ENCODE results near the gene ARHGAP31.
A peak's percentile ranks its signal among the peaks of the same experiment; 100 is the strongest.

The ARHGAP31 gene

DNA sequence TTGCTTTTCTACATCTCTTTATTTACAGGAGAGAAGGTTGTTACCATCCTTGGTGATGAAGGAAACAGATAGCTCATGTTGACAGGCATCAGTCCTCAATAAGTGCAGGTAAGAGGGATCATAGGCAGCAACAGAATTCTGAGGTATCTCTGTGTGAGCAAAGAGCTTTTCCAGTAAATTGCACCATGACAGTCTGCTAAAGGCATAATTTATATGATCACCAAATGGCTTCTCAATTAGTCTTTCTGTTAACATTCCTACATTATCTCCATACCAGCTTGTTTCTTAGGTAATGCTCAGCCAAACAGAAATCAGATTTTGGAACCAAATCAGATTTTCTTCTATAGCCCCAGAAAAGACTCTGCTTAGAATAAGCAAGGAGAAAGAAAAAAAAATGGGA is 3.6 kb upstream of the ARHGAP31 start (continued):
- TF ChIP-seq, protein P1, sequence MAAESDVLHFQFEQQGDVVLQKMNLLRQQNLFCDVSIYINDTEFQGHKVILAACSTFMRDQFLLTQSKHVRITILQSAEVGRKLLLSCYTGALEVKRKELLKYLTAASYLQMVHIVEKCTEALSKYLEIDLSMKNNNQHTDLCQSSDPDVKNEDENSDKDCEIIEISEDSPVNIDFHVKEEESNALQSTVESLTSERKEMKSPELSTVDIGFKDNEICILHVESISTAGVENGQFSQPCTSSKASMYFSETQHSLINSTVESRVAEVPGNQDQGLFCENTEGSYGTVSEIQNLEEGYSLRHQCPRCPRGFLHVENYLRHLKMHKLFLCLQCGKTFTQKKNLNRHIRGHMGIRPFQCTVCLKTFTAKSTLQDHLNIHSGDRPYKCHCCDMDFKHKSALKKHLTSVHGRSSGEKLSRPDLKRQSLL (tag by site-specific recombination; IDR thresholded peaks at IDR 0.05) = no peak
- TF ChIP-seq ZNF548 (tag by site-specific recombination; IDR thresholded peaks at IDR 0.05) = no peak
- TF ChIP-seq, protein P2, sequence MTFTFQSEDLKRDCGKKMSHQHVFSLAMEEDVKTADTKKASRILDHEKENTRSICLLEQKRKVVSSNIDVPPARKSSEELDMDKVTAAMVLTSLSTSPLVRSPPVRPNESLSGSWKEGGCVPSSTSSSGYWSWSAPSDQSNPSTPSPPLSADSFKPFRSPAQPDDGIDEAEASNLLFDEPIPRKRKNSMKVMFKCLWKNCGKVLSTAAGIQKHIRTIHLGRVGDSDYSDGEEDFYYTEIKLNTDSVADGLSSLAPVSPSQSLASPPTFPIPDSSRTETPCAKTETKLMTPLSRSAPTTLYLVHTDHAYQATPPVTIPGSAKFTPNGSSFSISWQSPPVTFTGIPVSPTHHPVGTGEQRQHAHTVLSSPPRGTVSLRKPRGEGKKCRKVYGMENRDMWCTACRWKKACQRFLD (tag by site-specific recombination; IDR thresholded peaks at IDR 0.05) = no peak
- TF ChIP-seq KLF10 (tag by site-specific recombination; IDR thresholded peaks at IDR 0.05) = no peak
- TF ChIP-seq ZNF24 (tag by site-specific recombination; IDR thresholded peaks at IDR 0.05) = no peak
- TF ChIP-seq ZNF48 (tag by site-specific recombination; IDR thresholded peaks at IDR 0.05) = no peak
- no peak for TF ChIP-seq ZNF423 (tag by site-specific recombination; IDR thresholded peaks at IDR 0.05)
- TF ChIP-seq, protein P3, sequence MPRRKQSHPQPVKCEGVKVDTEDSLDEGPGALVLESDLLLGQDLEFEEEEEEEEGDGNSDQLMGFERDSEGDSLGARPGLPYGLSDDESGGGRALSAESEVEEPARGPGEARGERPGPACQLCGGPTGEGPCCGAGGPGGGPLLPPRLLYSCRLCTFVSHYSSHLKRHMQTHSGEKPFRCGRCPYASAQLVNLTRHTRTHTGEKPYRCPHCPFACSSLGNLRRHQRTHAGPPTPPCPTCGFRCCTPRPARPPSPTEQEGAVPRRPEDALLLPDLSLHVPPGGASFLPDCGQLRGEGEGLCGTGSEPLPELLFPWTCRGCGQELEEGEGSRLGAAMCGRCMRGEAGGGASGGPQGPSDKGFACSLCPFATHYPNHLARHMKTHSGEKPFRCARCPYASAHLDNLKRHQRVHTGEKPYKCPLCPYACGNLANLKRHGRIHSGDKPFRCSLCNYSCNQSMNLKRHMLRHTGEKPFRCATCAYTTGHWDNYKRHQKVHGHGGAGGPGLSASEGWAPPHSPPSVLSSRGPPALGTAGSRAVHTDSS (tag by site-specific recombination; IDR thresholded peaks at IDR 0.05) = no peak
- no peak for TF ChIP-seq ZNF324 (tag by site-specific recombination; IDR thresholded peaks at IDR 0.05)
- no peak for TF ChIP-seq ZNF654 (tag by site-specific recombination; IDR thresholded peaks at IDR 0.05; ENCODE audit: low read depth)

DNA sequence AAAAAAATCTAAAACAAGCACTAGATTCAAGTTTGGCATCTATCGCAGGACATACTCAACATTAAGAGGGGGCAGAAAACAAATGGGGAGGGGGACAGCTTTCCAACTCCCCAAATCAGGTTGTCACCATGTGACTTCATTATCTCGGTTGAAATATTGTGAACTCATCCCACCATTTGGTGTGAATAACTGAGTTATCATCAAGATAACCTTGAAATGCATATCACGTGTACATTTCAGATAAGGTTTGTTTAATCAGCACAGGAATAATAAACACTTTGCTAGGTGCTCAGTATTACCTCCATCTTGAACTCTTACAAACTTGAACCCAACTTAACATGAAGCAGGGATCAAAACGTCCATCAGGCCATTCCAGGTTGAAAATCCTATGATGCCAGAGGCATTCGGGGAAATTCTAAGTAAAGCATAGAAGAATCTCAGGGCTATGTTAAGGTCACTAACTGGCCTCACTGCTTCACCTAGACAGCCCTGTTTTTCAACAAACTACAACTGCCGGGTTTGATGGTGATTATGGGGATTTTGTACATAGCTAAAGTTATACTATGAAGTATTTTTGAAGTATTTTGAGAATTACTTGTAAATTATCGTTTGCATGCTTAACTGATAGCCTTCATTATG is 3.0 kb upstream of the ARHGAP31 start:
- Histone ChIP-seq H3K27ac (ENCODE audit: extremely low read depth, low read depth, low read length) (no peak overlapping the region), H3K4me3 (ENCODE audit: low read depth, low read length) (no peak overlapping the region), H3K36me3 (ENCODE audit: control insufficient read depth in 2 of 2, insufficient read depth in 1 of 2, low read length in 2 of 2) (no peaks in the 10 kb centered on the region), H3K4me1 (ENCODE audit: control insufficient read depth, insufficient read depth, low read length) (no peaks in the 10 kb centered on the region), H3K9me3 (ENCODE audit: control insufficient read depth, insufficient read depth, low read depth, low read length) (no peaks in the 10 kb centered on the region)
- CTCF ChIA-PET = interaction anchor here (0.9 to 1.2 kb wide), 2 partner anchors 15 to 50 kb away, joined by 3 to 4 read pairs; no protein-coding TSS in a partner anchor
- TF ChIP-seq, protein P4, sequence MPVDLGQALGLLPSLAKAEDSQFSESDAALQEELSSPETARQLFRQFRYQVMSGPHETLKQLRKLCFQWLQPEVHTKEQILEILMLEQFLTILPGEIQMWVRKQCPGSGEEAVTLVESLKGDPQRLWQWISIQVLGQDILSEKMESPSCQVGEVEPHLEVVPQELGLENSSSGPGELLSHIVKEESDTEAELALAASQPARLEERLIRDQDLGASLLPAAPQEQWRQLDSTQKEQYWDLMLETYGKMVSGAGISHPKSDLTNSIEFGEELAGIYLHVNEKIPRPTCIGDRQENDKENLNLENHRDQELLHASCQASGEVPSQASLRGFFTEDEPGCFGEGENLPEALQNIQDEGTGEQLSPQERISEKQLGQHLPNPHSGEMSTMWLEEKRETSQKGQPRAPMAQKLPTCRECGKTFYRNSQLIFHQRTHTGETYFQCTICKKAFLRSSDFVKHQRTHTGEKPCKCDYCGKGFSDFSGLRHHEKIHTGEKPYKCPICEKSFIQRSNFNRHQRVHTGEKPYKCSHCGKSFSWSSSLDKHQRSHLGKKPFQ (tag by site-specific recombination; IDR thresholded peaks at IDR 0.05) = peak; percentile 64
- no peak for TF ChIP-seq GLIS1 (tag by site-specific recombination; IDR thresholded peaks at IDR 0.05)
- POLR2A ChIA-PET = no interaction called here

DNA sequence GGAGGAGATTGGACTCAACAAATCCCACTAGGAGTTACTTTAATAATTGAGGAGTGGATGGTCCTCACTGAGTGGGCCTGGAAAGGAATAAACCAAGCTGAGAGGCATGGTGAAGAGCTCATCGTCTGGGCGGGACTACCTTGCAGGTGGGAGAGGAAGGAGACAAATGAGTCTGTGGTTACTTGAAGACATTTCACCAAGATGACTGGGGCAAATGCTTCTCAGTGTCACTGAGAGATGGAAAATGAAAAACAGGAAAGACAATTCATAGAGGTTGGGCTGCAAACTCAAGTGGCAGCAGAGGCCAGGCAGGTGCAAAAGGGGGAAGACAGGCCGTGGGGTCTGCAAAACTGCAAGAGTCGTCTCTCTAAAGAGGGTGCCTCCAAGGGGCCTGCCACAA is 1.5 kb upstream of the ARHGAP31 start:
- POLR2A ChIA-PET = interaction anchor here (1.0 kb wide), 1 partner anchor 52 kb away, joined by 3 read pairs; no protein-coding TSS in a partner anchor
- TF ChIP-seq GLI4 (tag by site-specific recombination; IDR thresholded peaks at IDR 0.05) (no peak), YY1 (tag by site-specific recombination; IDR thresholded peaks at IDR 0.05) (no peak), ZNF174 (tag by site-specific recombination; IDR thresholded peaks at IDR 0.05) (no peak), ZNF146 (tag by site-specific recombination; IDR thresholded peaks at IDR 0.05) (no peak), ZNF677 (tag by site-specific recombination; IDR thresholded peaks at IDR 0.05) (no peak), ZNF394 (tag by site-specific recombination; IDR thresholded peaks at IDR 0.05; ENCODE audit: borderline replicate concordance) (no peak), ZBTB17 (tag by site-specific recombination; IDR thresholded peaks at IDR 0.05) (no peak), GFI1B (tag by site-specific recombination; IDR thresholded peaks at IDR 0.05) (no peak), KLF7 (tag by site-specific recombination; IDR thresholded peaks at IDR 0.05; ENCODE audit: borderline replicate concordance) (no peak), GLIS2 (tag by site-specific recombination; IDR thresholded peaks at IDR 0.05) (no peak), ZBTB20 (tag by site-specific recombination; IDR thresholded peaks at IDR 0.05) (no peak)
- TF ChIP-seq, protein P5, sequence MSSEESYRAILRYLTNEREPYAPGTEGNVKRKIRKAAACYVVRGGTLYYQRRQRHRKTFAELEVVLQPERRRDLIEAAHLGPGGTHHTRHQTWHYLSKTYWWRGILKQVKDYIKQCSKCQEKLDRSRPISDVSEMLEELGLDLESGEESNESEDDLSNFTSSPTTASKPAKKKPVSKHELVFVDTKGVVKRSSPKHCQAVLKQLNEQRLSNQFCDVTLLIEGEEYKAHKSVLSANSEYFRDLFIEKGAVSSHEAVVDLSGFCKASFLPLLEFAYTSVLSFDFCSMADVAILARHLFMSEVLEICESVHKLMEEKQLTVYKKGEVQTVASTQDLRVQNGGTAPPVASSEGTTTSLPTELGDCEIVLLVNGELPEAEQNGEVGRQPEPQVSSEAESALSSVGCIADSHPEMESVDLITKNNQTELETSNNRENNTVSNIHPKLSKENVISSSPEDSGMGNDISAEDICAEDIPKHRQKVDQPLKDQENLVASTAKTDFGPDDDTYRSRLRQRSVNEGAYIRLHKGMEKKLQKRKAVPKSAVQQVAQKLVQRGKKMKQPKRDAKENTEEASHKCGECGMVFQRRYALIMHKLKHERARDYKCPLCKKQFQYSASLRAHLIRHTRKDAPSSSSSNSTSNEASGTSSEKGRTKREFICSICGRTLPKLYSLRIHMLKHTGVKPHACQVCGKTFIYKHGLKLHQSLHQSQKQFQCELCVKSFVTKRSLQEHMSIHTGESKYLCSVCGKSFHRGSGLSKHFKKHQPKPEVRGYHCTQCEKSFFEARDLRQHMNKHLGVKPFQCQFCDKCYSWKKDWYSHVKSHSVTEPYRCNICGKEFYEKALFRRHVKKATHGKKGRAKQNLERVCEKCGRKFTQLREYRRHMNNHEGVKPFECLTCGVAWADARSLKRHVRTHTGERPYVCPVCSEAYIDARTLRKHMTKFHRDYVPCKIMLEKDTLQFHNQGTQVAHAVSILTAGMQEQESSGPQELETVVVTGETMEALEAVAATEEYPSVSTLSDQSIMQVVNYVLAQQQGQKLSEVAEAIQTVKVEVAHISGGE (tag by site-specific recombination; conservative IDR thresholded peaks at IDR 0.05; ENCODE audit: low read depth) = no peak
- TF ChIP-seq, protein P2 (tag by site-specific recombination; IDR thresholded peaks at IDR 0.05) = no peak

More for the DNA sequence above, 1.5 kb upstream of the ARHGAP31 start:
- H3K27ac ChIP-seq (ENCODE audit: extremely low read depth, low read depth, low read length) = no peak overlapping the region
- H3K4me3 ChIP-seq (ENCODE audit: low read depth, low read length) = no peak overlapping the region
- peaks cover 0 to 7% of the 10 kb centered on the region in 2 experiments; a peak in 1 of 3 replicates for H3K36me3 ChIP-seq (ENCODE audit: control insufficient read depth in 2 of 2, insufficient read depth in 1 of 2, low read length in 2 of 2)
- no peaks in the 10 kb centered on the region for H3K9me3 ChIP-seq (ENCODE audit: control insufficient read depth, insufficient read depth, low read depth, low read length)
- H3K4me1 ChIP-seq (ENCODE audit: control insufficient read depth, insufficient read depth, low read length) = no peaks in the 10 kb centered on the region
- CTCF ChIA-PET = interaction anchor here (1.2 to 1.3 kb wide), 2 partner anchors 26 to 61 kb away, joined by 3 read pairs; no protein-coding TSS in a partner anchor
